Smooth muscle cell (in vitro differentiated cells): ENCODE measurements around the gene PRDM15. TPM values are rescaled to one million over a fixed set of nuclear protein-coding genes. Genes with fewer than 3 reads are reported as not detected.

Experiments
- DNase-seq: peaks from one replicate; lab custom pipeline; 2025; ENCODE audit not compliant: unreplicated experiment; lab: John Stamatoyannopoulos, UW
- H2AFZ ChIP-seq: fragments of 200-600 bp; sonication (generic); 2 replicates; pipeline ENCODE4 v1.6.0; 2016; ENCODE audit warnings: antibody characterized with exemption, low read depth, mild to moderate bottlenecking
- H3F3A ChIP-seq: fragments of 200-600 bp; sonication (generic); 2 replicates; pipeline ENCODE4 v1.6.0; 2017; ENCODE audit warnings: antibody characterized with exemption, low read depth
- H3K27ac ChIP-seq: fragments of 200-600 bp; sonication (generic); 2 replicates; pipeline ENCODE4 v1.5.1; 2016; ENCODE audit warnings: low read depth, mild to moderate bottlenecking
- H3K27me3 ChIP-seq: fragments of 200-600 bp; sonication (generic); 2 replicates; pipeline ENCODE4 v1.6.1; 2016; ENCODE audit warnings: low read depth, mild to moderate bottlenecking
- H3K36me3 ChIP-seq: fragments of 200-600 bp; sonication (generic); 2 replicates; pipeline ENCODE4 v1.5.1; 2016; ENCODE audit warnings: low read depth
- H3K4me1 ChIP-seq: fragments of 200-600 bp; sonication (generic); 2 replicates; pipeline ENCODE4 v1.5.1; 2016; ENCODE audit warnings: low read depth
- H3K4me2 ChIP-seq: fragments of 200-600 bp; sonication (generic); 2 replicates; pipeline ENCODE4 v1.6.0; 2016; ENCODE audit warnings: mild to moderate bottlenecking
- H3K4me3 ChIP-seq: fragments of 200-600 bp; sonication (generic); 2 replicates; pipeline ENCODE4 v1.5.1; 2016; ENCODE audit warnings: mild to moderate bottlenecking
- H3K79me2 ChIP-seq: fragments of 200-600 bp; sonication (generic); 2 replicates; pipeline ENCODE4 v1.6.0; 2016; ENCODE audit warnings: low read depth, mild to moderate bottlenecking
- H3K9ac ChIP-seq: fragments of 200-600 bp; sonication (generic); 2 replicates; pipeline ENCODE4 v1.6.0; 2016; ENCODE audit warnings: low read depth
- H3K9me3 ChIP-seq: fragments of 200-600 bp; sonication (generic); replicated peaks from 2 replicates; pipeline ENCODE4 v1.5.1; 2016; ENCODE audit warnings: low read depth
- H4K20me1 ChIP-seq: fragments of 200-600 bp; sonication (generic); 2 replicates; pipeline ENCODE4 v1.6.0; 2016; ENCODE audit warnings: low read depth
- WGBS: methylation state at CpG from one replicate; pipeline ENCODE4 v1.1.7; 2016; ENCODE audit warnings: low lambda C conversion rate; 5-methylcytosine and 5-hydroxymethylcytosine counted together
- polyA plus RNA-seq: library from polyadenylated mRNA; unstranded; fragments of >200 nt; fragmentation: Nextera tagmentation; extraction: Ambion mirVana; gene quantifications from 2 replicates; pipeline ENCODE4 v1.2.1, GENCODE V29; 2016
- total RNA-seq: library from RNA; depleted of rRNA; stranded (reverse); fragments of >200 nt; gene quantifications from 2 replicates; pipeline ENCODE4 v1.2.3, GENCODE V29; 2014
- TF ChIP-seq, protein P1 (sequence below): fragments of 200-600 bp; sonication (generic); IDR thresholded peaks from 2 replicates; pipeline ENCODE4 v1.5.1; 2017; ENCODE audit warnings: borderline replicate concordance, mild to moderate bottlenecking, antibody characterized with exemption; ENCODE audit not compliant: insufficient read depth, poor library complexity, severe bottlenecking

Gene PRDM15
- total and polyA plus RNA-seq, 2 experiments from 2014 or later: 2.0 to 6.8 TPM

DNA sequence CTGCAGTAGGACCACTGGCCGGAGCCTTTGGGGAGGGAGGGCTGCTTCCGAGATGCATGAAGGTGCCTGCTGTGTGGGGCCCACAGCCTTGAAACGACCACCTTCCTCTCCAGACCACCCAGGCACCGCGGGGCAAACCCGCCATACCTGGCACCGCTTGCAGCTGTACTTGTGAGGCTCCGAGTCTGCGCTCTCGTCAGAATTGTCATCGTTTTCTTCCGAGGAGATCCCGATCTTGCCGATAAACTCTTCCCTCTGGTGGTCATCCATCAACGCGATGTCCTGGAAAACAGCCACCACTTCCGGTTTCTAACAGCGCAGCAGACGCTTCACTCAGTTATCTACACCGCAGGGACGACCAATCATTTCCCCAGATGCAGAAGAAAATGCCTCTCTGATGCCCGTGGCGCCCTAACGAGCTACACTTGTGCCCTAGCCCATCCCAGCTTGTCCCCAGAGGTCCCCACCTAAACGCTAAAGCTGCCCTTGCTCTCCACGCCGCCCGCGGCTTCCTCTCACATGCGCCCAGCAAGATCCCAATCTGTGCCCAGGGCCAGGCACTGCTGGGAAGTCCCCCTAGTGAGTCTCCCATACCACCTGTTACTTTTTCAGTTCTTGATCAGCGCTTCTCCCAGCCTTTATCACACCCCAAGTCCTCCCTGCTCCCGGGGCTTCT is 57.2 kb downstream of the PRDM15 start:
- H3K4me3 ChIP-seq: no peak overlapping the region
- no peak overlapping the region for H3K9ac ChIP-seq
- WGBS: 91% methylated on average over 32 of the region's 32 CpGs
- H3K9me3 ChIP-seq: no peaks in the 10 kb centered on the region
- H4K20me1 ChIP-seq: no peaks in the 10 kb centered on the region
- no peak overlapping the region for H3K27ac ChIP-seq
- TF ChIP-seq, protein P1, sequence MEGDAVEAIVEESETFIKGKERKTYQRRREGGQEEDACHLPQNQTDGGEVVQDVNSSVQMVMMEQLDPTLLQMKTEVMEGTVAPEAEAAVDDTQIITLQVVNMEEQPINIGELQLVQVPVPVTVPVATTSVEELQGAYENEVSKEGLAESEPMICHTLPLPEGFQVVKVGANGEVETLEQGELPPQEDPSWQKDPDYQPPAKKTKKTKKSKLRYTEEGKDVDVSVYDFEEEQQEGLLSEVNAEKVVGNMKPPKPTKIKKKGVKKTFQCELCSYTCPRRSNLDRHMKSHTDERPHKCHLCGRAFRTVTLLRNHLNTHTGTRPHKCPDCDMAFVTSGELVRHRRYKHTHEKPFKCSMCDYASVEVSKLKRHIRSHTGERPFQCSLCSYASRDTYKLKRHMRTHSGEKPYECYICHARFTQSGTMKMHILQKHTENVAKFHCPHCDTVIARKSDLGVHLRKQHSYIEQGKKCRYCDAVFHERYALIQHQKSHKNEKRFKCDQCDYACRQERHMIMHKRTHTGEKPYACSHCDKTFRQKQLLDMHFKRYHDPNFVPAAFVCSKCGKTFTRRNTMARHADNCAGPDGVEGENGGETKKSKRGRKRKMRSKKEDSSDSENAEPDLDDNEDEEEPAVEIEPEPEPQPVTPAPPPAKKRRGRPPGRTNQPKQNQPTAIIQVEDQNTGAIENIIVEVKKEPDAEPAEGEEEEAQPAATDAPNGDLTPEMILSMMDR: no peak
- H3F3A ChIP-seq: no peaks in the 10 kb centered on the region
- H3K4me1 ChIP-seq: no peaks in the 10 kb centered on the region
- DNase-seq: no peak
- no peaks in the 10 kb centered on the region for H3K36me3 ChIP-seq
- H2AFZ ChIP-seq: no peak overlapping the region
- no peak overlapping the region for H3K4me2 ChIP-seq
- no peaks in the 10 kb centered on the region for H3K27me3 ChIP-seq
- no peaks in the 10 kb centered on the region for H3K79me2 ChIP-seq

DNA sequence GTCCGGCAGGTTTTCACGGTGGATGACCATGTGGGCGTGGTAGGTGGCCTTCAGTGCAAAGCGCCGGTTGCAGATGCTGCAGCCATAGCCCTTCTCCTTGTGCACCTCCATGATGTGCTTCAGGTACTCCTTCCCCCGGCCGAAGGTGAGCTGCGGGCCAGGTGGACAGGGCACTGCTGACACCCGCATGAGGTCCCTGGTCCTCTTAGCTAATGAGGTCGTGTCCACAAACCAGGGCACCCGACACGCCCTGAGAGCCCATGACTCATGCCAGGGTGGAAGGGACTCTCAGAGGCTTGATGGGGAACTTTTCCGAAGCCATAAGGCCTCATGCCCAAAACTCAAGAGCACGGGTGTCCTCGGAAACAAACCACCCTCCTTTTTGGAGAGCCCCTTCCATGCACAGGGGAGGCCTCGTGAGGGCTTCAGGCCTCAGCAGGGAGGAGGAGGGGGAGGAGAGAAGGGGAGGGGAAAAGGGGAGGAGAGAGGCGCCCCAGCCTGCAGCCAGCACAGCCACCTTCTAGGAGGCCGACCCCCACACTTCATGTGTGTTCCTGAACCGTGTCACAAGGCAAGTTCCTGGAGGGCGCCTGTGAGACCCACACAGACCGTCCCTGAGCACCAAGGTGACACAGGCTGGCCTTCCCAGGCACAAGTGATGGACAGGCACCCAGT is 57.9 kb downstream of the PRDM15 start:
- H2AFZ ChIP-seq: no peak overlapping the region
- DNase-seq: no peak
- WGBS: 98% methylated on average over 21 of the region's 21 CpGs
- H3K79me2 ChIP-seq: no peaks in the 10 kb centered on the region
- no peak overlapping the region for H3K4me3 ChIP-seq
- H3F3A ChIP-seq: no peaks in the 10 kb centered on the region
- H3K9me3 ChIP-seq: no peaks in the 10 kb centered on the region
- no peaks in the 10 kb centered on the region for H4K20me1 ChIP-seq
- H3K27ac ChIP-seq: no peak overlapping the region
- no peak overlapping the region for H3K9ac ChIP-seq
- TF ChIP-seq, protein P1: no peak
- H3K36me3 ChIP-seq: no peaks in the 10 kb centered on the region
- no peak overlapping the region for H3K4me2 ChIP-seq
- no peaks in the 10 kb centered on the region for H3K27me3 ChIP-seq
- no peaks in the 10 kb centered on the region for H3K4me1 ChIP-seq

DNA sequence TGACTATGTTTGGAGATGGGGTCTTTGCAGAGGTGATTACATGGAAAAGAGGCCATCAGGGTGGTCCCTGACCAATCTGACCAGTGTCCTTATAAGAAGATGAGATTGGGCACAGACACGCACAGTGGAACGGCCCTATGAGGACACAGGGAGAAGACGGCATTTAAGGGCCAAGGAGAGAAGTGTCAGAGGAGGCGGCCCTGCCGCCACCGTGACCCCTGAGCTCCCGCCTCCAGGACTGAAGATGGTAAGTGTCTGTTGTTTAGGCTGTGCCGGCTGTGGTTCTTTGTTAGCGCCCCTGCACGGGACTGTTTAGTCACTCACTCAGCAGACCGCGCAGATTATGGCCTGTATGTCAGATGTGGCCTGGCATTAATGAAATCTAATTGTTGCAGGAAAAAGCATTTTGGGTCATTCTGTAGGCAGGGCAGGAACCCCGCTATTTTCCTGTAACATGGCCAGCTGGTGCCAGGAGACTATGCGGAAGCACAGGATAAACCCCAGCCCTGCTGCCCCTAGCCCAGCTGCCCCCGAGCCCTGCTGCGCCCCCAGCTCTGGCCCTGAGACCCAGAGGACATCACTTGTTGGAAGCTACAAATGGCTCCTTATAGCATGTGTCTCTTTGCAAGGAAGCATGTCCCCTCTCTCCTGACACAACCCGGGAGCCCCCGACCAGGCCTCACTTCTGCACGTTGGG is 58.6 kb downstream of the PRDM15 start:
- no peak overlapping the region for H2AFZ ChIP-seq
- no peak overlapping the region for H3K9ac ChIP-seq
- TF ChIP-seq, protein P1: no peak
- no peaks in the 10 kb centered on the region for H3K4me1 ChIP-seq
- H3K4me3 ChIP-seq: no peak overlapping the region
- no peaks in the 10 kb centered on the region for H3K79me2 ChIP-seq
- H3F3A ChIP-seq: no peaks in the 10 kb centered on the region
- no peaks in the 10 kb centered on the region for H3K9me3 ChIP-seq
- no peak overlapping the region for H3K4me2 ChIP-seq
- no peak overlapping the region for H3K27ac ChIP-seq
- WGBS: 96% methylated on average over 17 of the region's 19 CpGs
- no peaks in the 10 kb centered on the region for H3K27me3 ChIP-seq
- no peaks in the 10 kb centered on the region for H4K20me1 ChIP-seq
- H3K36me3 ChIP-seq: no peaks in the 10 kb centered on the region
- DNase-seq: no peak
